T-helper 22 cell (primary cell): ENCODE data around the gene NACC2.
"Not testable (repeated sequence)": the region's sequence is repeated elsewhere in the genome, so short reads cannot be mapped to it uniquely, and the experiment has no call there.

ENCODE experiments used
- DNase-seq: peaks from one replicate; pipeline ENCODE4 v3.0.0-alpha.2; 2020; ENCODE audit warnings: low read depth

NACC2 gene

GRCh38 chr9:136080716-136081112 is 14.4 kb downstream of the NACC2 start:
- no peak for DNase-seq

- DNase-seq, result no peak
Measured at GRCh38 chr9:136079916-136080246, 15.2 kb downstream of the NACC2 start.

GRCh38 chr9:136079211-136079915 is 15.7 kb downstream of the NACC2 start:
- DNase-seq, result no peak

- DNase-seq, result no peak
Measured at GRCh38 chr9:136078498-136079011, 16.5 kb downstream of the NACC2 start.

GRCh38 chr9:136078024-136078423 is 17.1 kb downstream of the NACC2 start:
- DNase-seq, result no peak

- DNase-seq, result no peak
Measured at GRCh38 chr9:136077491-136077890, 17.6 kb downstream of the NACC2 start.

GRCh38 chr9:136075881-136076678 is 19.0 kb downstream of the NACC2 start:
- DNase-seq, result no peak

- no peak for DNase-seq
Measured at GRCh38 chr9:136075134-136075841, 19.8 kb downstream of the NACC2 start.

GRCh38 chr9:136074706-136075105 is 20.4 kb downstream of the NACC2 start:
- no peak for DNase-seq

- DNase-seq, result no peak
Measured at GRCh38 chr9:136062657-136063439, 32.2 kb downstream of the NACC2 start.

GRCh38 chr9:136061916-136062315 is 33.2 kb downstream of the NACC2 start:
- not testable (repeated sequence) for DNase-seq

- DNase-seq, result no peak
Measured at GRCh38 chr9:136061405-136061804, 33.7 kb downstream of the NACC2 start.

- DNase-seq, result no peak
Measured at GRCh38 chr9:136060671-136061371, 34.3 kb downstream of the NACC2 start.

GRCh38 chr9:136059851-136060670 is 35.0 kb downstream of the NACC2 start:
- DNase-seq, result no peak

- DNase-seq, result no peak
Measured at GRCh38 chr9:136059321-136059791, 35.7 kb downstream of the NACC2 start.

- DNase-seq, result no peak
Measured at GRCh38 chr9:136058801-136059302, 36.2 kb downstream of the NACC2 start.

GRCh38 chr9:136058084-136058483 is 37.0 kb downstream of the NACC2 start:
- DNase-seq, result no peak

- no peak for DNase-seq
Measured at GRCh38 chr9:136057236-136058081, 37.6 kb downstream of the NACC2 start.
